ENCODE data around the gene EPAS1.

Gene EPAS1

GRCh38 chr2:46416739-46417403, 119.7 kb downstream of the EPAS1 start:
- no peak for ATAC-seq
- TF ChIP-seq TSHZ2 (CRISPR knock-in tag; IDR thresholded peaks at IDR 0.05) (no peak), PATZ1 (CRISPR knock-in tag; IDR thresholded peaks at IDR 0.05; ENCODE audit: borderline replicate concordance) (no peak), ISL1 (CRISPR knock-in tag; IDR thresholded peaks at IDR 0.05) (no peak), RARB (CRISPR knock-in tag; IDR thresholded peaks at IDR 0.05) (no peak), BACH2 (CRISPR knock-in tag; IDR thresholded peaks at IDR 0.05; ENCODE audit: borderline replicate concordance) (no peak), SNAI2 (CRISPR knock-in tag; IDR thresholded peaks at IDR 0.05) (no peak), CSDC2 (CRISPR knock-in tag; IDR thresholded peaks at IDR 0.05) (no peak), TCF4 (CRISPR knock-in tag; IDR thresholded peaks at IDR 0.05; ENCODE audit: borderline replicate concordance) (no peak), CSRNP3 (CRISPR knock-in tag; IDR thresholded peaks at IDR 0.05) (no peak), POU6F1 (CRISPR knock-in tag; IDR thresholded peaks at IDR 0.05; ENCODE audit: borderline replicate concordance, low read depth) (no peak), ZFP30 (CRISPR knock-in tag; IDR thresholded peaks at IDR 0.05) (no peak), ARNTL (CRISPR knock-in tag; IDR thresholded peaks at IDR 0.05; ENCODE audit: borderline replicate concordance, low read depth) (no peak)

GRCh38 chr2:46420945-46421344, 123.7 kb downstream of the EPAS1 start:
- no peak for TF ChIP-seq ZNF70 (CRISPR knock-in tag; IDR thresholded peaks at IDR 0.05)
- TF ChIP-seq PATZ1 (CRISPR knock-in tag; IDR thresholded peaks at IDR 0.05; ENCODE audit: borderline replicate concordance): no peak
- no peak for TF ChIP-seq ZFP3 (CRISPR knock-in tag; IDR thresholded peaks at IDR 0.05)
- no peak for TF ChIP-seq TSHZ2 (CRISPR knock-in tag; IDR thresholded peaks at IDR 0.05)
- TF ChIP-seq ISL1 (CRISPR knock-in tag; IDR thresholded peaks at IDR 0.05): no peak
- TF ChIP-seq ZNF565 (CRISPR knock-in tag; conservative IDR thresholded peaks at IDR 0.05; ENCODE audit: low read depth): no peak
- TF ChIP-seq POU6F1 (CRISPR knock-in tag; IDR thresholded peaks at IDR 0.05; ENCODE audit: borderline replicate concordance, low read depth): no peak
- TF ChIP-seq CREB5 (CRISPR knock-in tag; IDR thresholded peaks at IDR 0.05; ENCODE audit: low read depth): no peak
- TF ChIP-seq TCF4 (CRISPR knock-in tag; IDR thresholded peaks at IDR 0.05; ENCODE audit: borderline replicate concordance): no peak
- no peak for TF ChIP-seq PPARA (CRISPR knock-in tag; IDR thresholded peaks at IDR 0.05; ENCODE audit: borderline replicate concordance)
- TF ChIP-seq ZNF8 (CRISPR knock-in tag; IDR thresholded peaks at IDR 0.05): no peak
- no peak for TF ChIP-seq ZFP30 (CRISPR knock-in tag; IDR thresholded peaks at IDR 0.05)
- TF ChIP-seq RARB (CRISPR knock-in tag; IDR thresholded peaks at IDR 0.05): no peak
- TF ChIP-seq TOX (CRISPR knock-in tag; IDR thresholded peaks at IDR 0.05; ENCODE audit: borderline replicate concordance): no peak
- ATAC-seq: no peak
